B cell (primary cell): ENCODE data around the gene SLC43A1. TPM values are rescaled to one million over a fixed set of nuclear protein-coding genes. Genes with fewer than 3 reads are reported as not detected.
A peak's percentile ranks its signal among the peaks of the same experiment; 100 is the strongest.

Experiments
- ATAC-seq: fragments of 200-7000 bp; cut with Tn5 transposase; one replicate; pipeline ENCODE4 v1.10.0; 2021; ENCODE audit warnings: low read depth, mild to moderate bottlenecking, moderate number of reproducible peaks, moderate library complexity
- CTCF ChIA-PET: fragments of 350-600 bp; sonication (Branson Sonifier 250); formaldehyde crosslinking; loops from one replicate; lab custom pipeline; 2021; ENCODE audit warnings: antibody characterized with exemption, inconsistent platforms; lab: Charles Lee
- POLR2A ChIA-PET: fragments of 350-600 bp; sonication (Branson Sonifier 250); formaldehyde crosslinking; loops from one replicate; lab custom pipeline; 2021; ENCODE audit warnings: antibody characterized with exemption; lab: Charles Lee
- DNase-seq: peaks from one replicate; pipeline ENCODE4 v3.0.0; 2013
- H2AFZ ChIP-seq: 2 replicates; pipeline ENCODE4 v1.6.1; 2012; ENCODE audit warnings: mild to moderate bottlenecking, low read depth, low read length; ENCODE audit not compliant: insufficient read depth, poor library complexity, severe bottlenecking
- H3K27ac ChIP-seq, 2 donors: 1 replicate in 1 of 2; 2 replicates in 1 of 2; pipeline ENCODE4 v1.5.1; 2012 to 2013; ENCODE audit warnings: low read length in 2 of 2, mild to moderate bottlenecking in 2 of 2, moderate library complexity in 1 of 2
- H3K27me3 ChIP-seq, 4 experiments: fragments of 200-600 bp in 1 of 4; sonication (generic) in 1 of 4; replicated peaks in 1 of 4; 1 replicate in 2 of 4; 2 replicates in 2 of 4; pipeline versions ENCODE4 v1.6.1 to v1.7.0; 2013 to 2016; ENCODE audit warnings: low read length in 3 of 4, mild to moderate bottlenecking in 2 of 4, mixed read lengths in 1 of 4, moderate library complexity in 1 of 4; ENCODE audit not compliant: insufficient read depth in 4 of 4, control insufficient read depth in 3 of 4; ENCODE audit errors: control extremely low read depth in 1 of 4
- H3K36me3 ChIP-seq, 2 experiments: replicated peaks in 1 of 2; 1 replicate in 1 of 2; 2 replicates in 1 of 2; pipeline versions ENCODE4 v1.6.1 to v1.7.1; 2013; ENCODE audit warnings: low read length in 1 of 2; ENCODE audit not compliant: insufficient read depth in 2 of 2, control insufficient read depth in 1 of 2; ENCODE audit errors: control extremely low read depth in 1 of 2, extremely low read depth in 1 of 2
- H3K4me1 ChIP-seq, 2 donors: fragments of 200-600 bp in 1 of 2; sonication (generic) in 1 of 2; 1 replicate in 1 of 2; 2 replicates in 1 of 2; pipeline versions ENCODE4 v1.5.1 to v1.6.1; 2013 to 2017; ENCODE audit warnings: low read length in 2 of 2; ENCODE audit not compliant: control insufficient read depth in 2 of 2, insufficient read depth in 2 of 2
- H3K4me2 ChIP-seq: replicated peaks from 2 replicates; pipeline ENCODE3; 2012; ENCODE audit warnings: mild to moderate bottlenecking, low read depth, low read length; ENCODE audit not compliant: poor library complexity, severe bottlenecking
- H3K4me3 ChIP-seq, 5 experiments: fragments of 200-600 bp in 1 of 5; sonication (generic) in 1 of 5; 1 replicate in 3 of 5; 2 replicates in 2 of 5; pipeline versions ENCODE4 v1.5.1 to v1.7.0; 2011 to 2016; ENCODE audit warnings: low read length in 4 of 5, mild to moderate bottlenecking in 4 of 5, low read depth in 2 of 5, control low read depth in 1 of 5, moderate library complexity in 1 of 5; ENCODE audit not compliant: insufficient read depth in 1 of 5; ENCODE audit errors: control extremely low read depth in 1 of 5, extremely low read depth in 1 of 5
- H3K79me2 ChIP-seq: fragments of 200-600 bp; sonication (generic); one replicate; pipeline ENCODE4 v1.6.0; 2016; ENCODE audit warnings: low read length; ENCODE audit not compliant: control insufficient read depth, insufficient read depth
- H3K9ac ChIP-seq: fragments of 200-600 bp; sonication (generic); 2 replicates; pipeline ENCODE4 v1.6.1; 2017; ENCODE audit warnings: mild to moderate bottlenecking, low read length, moderate library complexity
- H3K9me3 ChIP-seq, 3 donors: one replicate each; pipeline versions ENCODE4 v1.6.1 to v1.7.1; 2013; ENCODE audit warnings: low read length in 2 of 3; ENCODE audit not compliant: control insufficient read depth in 2 of 3, insufficient read depth in 1 of 3; ENCODE audit errors: control extremely low read depth in 1 of 3
- H4K20me1 ChIP-seq: 2 replicates; pipeline ENCODE4 v1.6.0; 2012; ENCODE audit warnings: mild to moderate bottlenecking, low read length; ENCODE audit not compliant: insufficient read depth, control insufficient read depth, poor library complexity, severe bottlenecking
- H3K27ac Mint-ChIP-seq: one replicate; pipeline ENCODE4 v1.8.0; 2021; ENCODE audit warnings: mixed read lengths
- H3K27me3 Mint-ChIP-seq: one replicate; pipeline ENCODE4 v1.8.0; 2021; ENCODE audit warnings: mixed read lengths
- H3K4me1 Mint-ChIP-seq: one replicate; pipeline ENCODE4 v1.8.0; 2021; ENCODE audit warnings: mixed read lengths
- H3K4me3 Mint-ChIP-seq: one replicate; pipeline ENCODE4 v1.8.0; 2021; ENCODE audit warnings: mixed read lengths
- H3K9me3 Mint-ChIP-seq: one replicate; pipeline ENCODE4 v1.8.0; 2022; ENCODE audit warnings: mixed read lengths; ENCODE audit not compliant: insufficient read depth
- CTCF ChIP-seq: fragments of 200-600 bp; IDR thresholded peaks from one replicate; pipeline ENCODE4 v1.8.0; 2022; ENCODE audit warnings: antibody characterized with exemption, mild to moderate bottlenecking
- EZH2 ChIP-seq: IDR thresholded peaks from 2 replicates; pipeline ENCODE4 v1.6.1; 2012; ENCODE audit warnings: borderline replicate concordance, low read depth, mild to moderate bottlenecking, moderate library complexity, low read length; ENCODE audit not compliant: insufficient read depth, poor library complexity, severe bottlenecking
- WGBS: methylation state at CpG from one replicate; pipeline ENCODE4 v1.1.5; 2013; ENCODE audit warnings: missing lambda C conversion rate; ENCODE audit not compliant: insufficient coverage; 5-methylcytosine and 5-hydroxymethylcytosine counted together
- intact Hi-C: fragments of 100-400 bp; cut with micrococcal nuclease; formaldehyde crosslinking; loops from one replicate; pipeline ENCODE4 v1.10.0; 2022
- polyA plus RNA-seq: library from polyadenylated mRNA; depleted of rRNA; stranded (reverse); fragments of >200 nt; gene quantifications from 2 replicates; pipeline ENCODE4 v1.2.3, GENCODE V29; 2012
- total RNA-seq, 2 donors: library from RNA; stranded (reverse); fragments of 120-200 nt in 1 of 2; gene quantifications; 1 replicate in 1 of 2; 2 replicates in 1 of 2; pipeline versions ENCODE4 v1.2.3 to v1.2.4, GENCODE V29; 2013 to 2022

The SLC43A1 gene
- total and polyA plus RNA-seq, 2 donors (not counting 1 experiment from before 2014, with no cell fraction given) = 3.7 to 6.4 TPM

GRCh38 chr11:57482782-57483561 lies 32.5 kb downstream of the SLC43A1 start:
- peak; percentile 66 for ATAC-seq
- H3K27ac Mint-ChIP-seq = no peak overlapping the region
- H3K27me3 Mint-ChIP-seq = peaks cover 3% of the 10 kb centered on the region
- Histone ChIP-seq H3K4me1 (peaks cover 33 to 40% of the 10 kb centered on the region in 2 donors), H3K79me2 (no peaks in the 10 kb centered on the region), H3K36me3 (no peaks in the 10 kb centered on the region), H4K20me1 (no peaks in the 10 kb centered on the region), H3K9me3 (peaks cover 0 to 4% (median 0%) of the 10 kb centered on the region in 3 donors), H3K27ac (no peak overlapping the region), H3K9ac (peak overlapping the region; percentile 70), H3K4me3 (peak overlapping the region; percentile 44 to 69 (median 53)), H3K27me3 (peaks cover 0 to 17% (median 3%) of the 10 kb centered on the region in 4 experiments), H3K4me2 (peak overlapping the region; percentile 99), H2AFZ (peak overlapping the region; percentile 68)
- H3K4me3 Mint-ChIP-seq = peak overlapping the region; percentile 78
- ChIA-PET POLR2A (interaction anchor here (0.7 to 1.3 kb wide), 3 partner anchors 25 to 74 kb away, joined by 4 to 6 read pairs (median 4); partner anchors contain the start of gene SLC43A1), CTCF (interaction anchor here (0.7 to 12.5 kb wide), 14 partner anchors 9 to 316 kb away, joined by 3 to 148 read pairs (median 5); partner anchors contain the start of genes RTN4RL2 and SLC43A1)
- peak; percentile 74 for DNase-seq
- peaks cover 48% of the 10 kb centered on the region for H3K4me1 Mint-ChIP-seq
- no peak for TF ChIP-seq EZH2
- TF ChIP-seq CTCF = peak; percentile 77
- intact Hi-C loops = loop anchor here (1.0 to 5.0 kb wide), 2 partner anchors 34 to 138 kb away; partner anchors contain the start of gene SLC43A1
- 3% methylated on average over 28 of the region's 52 CpGs for WGBS
- H3K9me3 Mint-ChIP-seq = no peaks in the 10 kb centered on the region
